PFSK-1 (cell line): Measurements from ENCODE around the gene AKAP8L.

Experiments
- FOXP2 ChIP-seq: optimal IDR thresholded peaks from 2 replicates; pipeline ENCODE3; 2011; ENCODE audit warnings: borderline replicate concordance, control low read depth, inconsistent platforms; ENCODE audit not compliant: insufficient read depth; ENCODE audit errors: extremely low read length, extremely low read depth
- POLR2AphosphoS5 ChIP-seq: IDR thresholded peaks from 2 replicates; pipeline ENCODE4 v1.6.1; 2012; ENCODE audit warnings: low read depth, mild to moderate bottlenecking, control low read depth, low read length, moderate library complexity
- SIN3A ChIP-seq: IDR thresholded peaks from 2 replicates; pipeline ENCODE4 v1.6.1; 2012; ENCODE audit warnings: mild to moderate bottlenecking, low read length, moderate library complexity, borderline replicate concordance; ENCODE audit not compliant: insufficient read depth
- TAF1 ChIP-seq: IDR thresholded peaks from 2 replicates; pipeline ENCODE4 v1.6.1; 2012; ENCODE audit warnings: low read length, control low read depth, borderline replicate concordance; ENCODE audit not compliant: insufficient read depth
- TF ChIP-seq, protein P1 (sequence below), 2 experiments: IDR thresholded peaks; 2 replicates each; pipeline versions ENCODE4 v1.6.1 to v1.8.0; 2011 to 2012; ENCODE audit warnings: low read depth in 2 of 2, low read length in 2 of 2, control low read depth in 1 of 2, inconsistent platforms in 1 of 2, mild to moderate bottlenecking in 1 of 2, moderate library complexity in 1 of 2; ENCODE audit not compliant: insufficient read depth in 1 of 2

AKAP8L gene

DNA sequence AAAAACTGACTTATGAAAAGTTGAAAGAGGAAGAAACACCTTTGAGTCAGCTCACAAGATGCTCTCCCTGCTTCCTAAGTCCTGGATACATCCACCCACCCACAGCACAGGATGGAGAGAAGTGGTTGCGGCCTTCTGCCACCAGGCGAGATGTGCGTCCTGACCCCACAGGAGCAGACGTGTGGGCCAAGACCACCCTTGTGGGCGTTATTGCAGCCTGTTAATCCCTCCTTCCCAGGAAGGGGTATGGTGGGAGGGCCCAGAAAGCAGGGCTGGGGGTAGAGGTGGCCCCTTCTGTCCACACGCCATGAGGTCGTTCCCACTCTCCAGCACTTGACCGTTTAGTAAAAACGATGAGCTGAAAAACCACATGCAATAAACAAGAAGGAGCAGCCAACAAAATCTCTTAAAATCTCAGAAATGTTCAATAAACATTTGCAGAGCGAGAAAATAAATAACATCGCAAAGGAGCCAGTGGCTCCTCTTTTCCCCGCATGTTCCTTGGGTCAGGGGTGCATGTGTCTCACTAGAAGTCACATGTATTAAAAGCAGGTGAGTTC lies 2.4 kb upstream of the AKAP8L start:
- TF ChIP-seq SIN3A (no peak), FOXP2 (no peak), TAF1 (no peak), POLR2AphosphoS5 (no peak)
- TF ChIP-seq, protein P1, sequence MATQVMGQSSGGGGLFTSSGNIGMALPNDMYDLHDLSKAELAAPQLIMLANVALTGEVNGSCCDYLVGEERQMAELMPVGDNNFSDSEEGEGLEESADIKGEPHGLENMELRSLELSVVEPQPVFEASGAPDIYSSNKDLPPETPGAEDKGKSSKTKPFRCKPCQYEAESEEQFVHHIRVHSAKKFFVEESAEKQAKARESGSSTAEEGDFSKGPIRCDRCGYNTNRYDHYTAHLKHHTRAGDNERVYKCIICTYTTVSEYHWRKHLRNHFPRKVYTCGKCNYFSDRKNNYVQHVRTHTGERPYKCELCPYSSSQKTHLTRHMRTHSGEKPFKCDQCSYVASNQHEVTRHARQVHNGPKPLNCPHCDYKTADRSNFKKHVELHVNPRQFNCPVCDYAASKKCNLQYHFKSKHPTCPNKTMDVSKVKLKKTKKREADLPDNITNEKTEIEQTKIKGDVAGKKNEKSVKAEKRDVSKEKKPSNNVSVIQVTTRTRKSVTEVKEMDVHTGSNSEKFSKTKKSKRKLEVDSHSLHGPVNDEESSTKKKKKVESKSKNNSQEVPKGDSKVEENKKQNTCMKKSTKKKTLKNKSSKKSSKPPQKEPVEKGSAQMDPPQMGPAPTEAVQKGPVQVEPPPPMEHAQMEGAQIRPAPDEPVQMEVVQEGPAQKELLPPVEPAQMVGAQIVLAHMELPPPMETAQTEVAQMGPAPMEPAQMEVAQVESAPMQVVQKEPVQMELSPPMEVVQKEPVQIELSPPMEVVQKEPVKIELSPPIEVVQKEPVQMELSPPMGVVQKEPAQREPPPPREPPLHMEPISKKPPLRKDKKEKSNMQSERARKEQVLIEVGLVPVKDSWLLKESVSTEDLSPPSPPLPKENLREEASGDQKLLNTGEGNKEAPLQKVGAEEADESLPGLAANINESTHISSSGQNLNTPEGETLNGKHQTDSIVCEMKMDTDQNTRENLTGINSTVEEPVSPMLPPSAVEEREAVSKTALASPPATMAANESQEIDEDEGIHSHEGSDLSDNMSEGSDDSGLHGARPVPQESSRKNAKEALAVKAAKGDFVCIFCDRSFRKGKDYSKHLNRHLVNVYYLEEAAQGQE (IDR thresholded peaks at IDR 0.05; ENCODE audit: insufficient read depth in 1 of 2, low read depth in 2 of 2, low read length in 2 of 2) = no peak

DNA sequence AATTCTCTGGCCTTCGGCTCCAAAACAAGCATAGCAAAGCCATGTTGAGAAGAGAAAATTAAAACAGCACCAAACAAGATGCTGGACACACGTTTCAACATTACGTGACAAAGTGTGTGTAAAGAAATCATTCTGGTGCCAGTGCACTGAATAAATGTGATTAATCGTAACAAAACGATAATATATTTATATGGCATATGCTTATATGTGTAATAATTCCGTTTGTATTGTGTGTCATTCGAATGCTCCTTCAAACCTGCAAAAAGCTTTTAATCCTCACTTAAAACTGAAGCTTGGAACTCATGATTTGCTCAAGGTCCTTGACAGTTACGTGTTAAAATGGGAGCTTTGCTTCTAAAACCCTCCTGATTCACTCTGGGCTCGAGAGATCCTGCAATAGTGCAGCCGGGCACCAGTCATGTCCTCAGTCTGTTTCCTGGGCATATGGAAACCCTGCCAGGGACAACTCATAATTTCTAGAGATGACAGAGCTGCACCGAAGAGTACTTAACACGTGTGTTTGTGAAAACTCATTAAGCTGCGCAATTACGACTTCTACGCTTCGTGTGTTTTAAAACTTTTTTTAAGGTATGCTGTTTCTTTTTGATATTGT lies 731 bp upstream of the AKAP8L start:
- TF ChIP-seq, protein P1 (IDR thresholded peaks at IDR 0.05; ENCODE audit: insufficient read depth in 1 of 2, low read depth in 2 of 2, low read length in 2 of 2) = no peak
- no peak for TF ChIP-seq SIN3A
- TF ChIP-seq POLR2AphosphoS5 = peak; percentile 23; the same call in 1 of the 2 replicates
- no peak for TF ChIP-seq FOXP2

DNA sequence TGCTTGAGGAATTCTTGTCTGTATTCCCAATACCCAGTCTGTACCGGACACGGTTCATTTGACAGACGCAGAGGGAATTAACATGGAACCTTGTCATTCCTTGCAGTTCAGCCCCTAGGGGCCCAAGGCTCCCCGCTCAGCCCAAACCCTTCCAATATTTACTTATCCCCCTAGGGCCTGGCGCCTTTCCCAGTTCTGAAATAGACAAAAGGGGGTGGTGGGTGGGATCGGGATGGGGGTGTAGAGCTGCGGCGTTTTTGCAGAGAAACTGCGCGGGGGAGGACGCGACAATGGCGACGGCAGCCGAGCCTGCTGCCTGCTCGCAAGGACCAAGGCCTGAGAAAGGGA lies 583 bp downstream of the AKAP8L start:
- TF ChIP-seq SIN3A (peak; percentile 63; the same call in 1 of the 2 replicates), TAF1 (no peak)

- TF ChIP-seq TAF1 = no peak
Measured at GRCh38 chr19:15417699-15418098, 1.1 kb downstream of the AKAP8L start.

- no peak for TF ChIP-seq SIN3A
Measured at GRCh38 chr19:15412832-15413231, 6.0 kb downstream of the AKAP8L start.

- TF ChIP-seq, protein P1 (IDR thresholded peaks at IDR 0.05; ENCODE audit: insufficient read depth in 1 of 2, low read depth in 2 of 2, low read length in 2 of 2) = no peak
Measured at GRCh38 chr19:15404780-15405211, 14.0 kb downstream of the AKAP8L start.

DNA sequence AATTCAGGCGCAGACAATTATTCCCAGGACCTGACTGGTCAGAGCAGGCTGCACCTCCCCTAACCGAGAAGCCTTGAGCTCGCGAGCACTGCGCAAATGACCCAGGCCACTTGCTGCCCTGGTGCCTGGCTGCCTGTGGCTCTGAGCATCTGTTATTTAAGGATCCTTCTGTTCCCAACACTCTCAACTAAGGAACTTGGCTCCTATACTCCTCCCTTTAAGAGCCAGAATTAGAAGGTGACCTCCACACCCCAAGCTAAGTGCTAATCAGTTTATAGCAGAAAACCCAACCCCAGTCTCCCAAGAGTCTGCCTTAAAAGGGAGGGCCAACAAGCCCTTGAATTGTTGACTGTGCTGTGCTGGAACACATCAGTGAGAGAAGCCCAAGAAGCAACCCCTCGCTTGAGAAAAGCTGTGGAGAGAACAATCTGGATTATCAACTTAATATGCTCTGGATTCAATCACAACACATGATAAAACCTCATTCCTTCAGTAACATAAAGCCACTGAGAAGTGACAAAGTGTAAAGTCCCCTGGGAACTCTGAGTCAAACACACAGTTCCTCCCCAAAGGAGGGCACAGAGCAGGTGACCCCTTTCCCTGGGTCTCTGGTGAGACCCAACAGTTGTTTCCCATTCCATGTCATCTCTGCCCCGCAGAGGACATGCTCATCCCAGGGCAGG lies 14.6 kb downstream of the AKAP8L start:
- TF ChIP-seq TAF1 = no peak
- TF ChIP-seq, protein P1 (IDR thresholded peaks at IDR 0.05; ENCODE audit: insufficient read depth in 1 of 2, low read depth in 2 of 2, low read length in 2 of 2) = no peak
- no peak for TF ChIP-seq SIN3A
- TF ChIP-seq POLR2AphosphoS5 = no peak
- no peak for TF ChIP-seq FOXP2
